ENCODE results near the gene DTNB.

GRCh38 chr2:25365241-25365640 lies 308.1 kb downstream of the DTNB start:
- TF ChIP-seq, protein P1, sequence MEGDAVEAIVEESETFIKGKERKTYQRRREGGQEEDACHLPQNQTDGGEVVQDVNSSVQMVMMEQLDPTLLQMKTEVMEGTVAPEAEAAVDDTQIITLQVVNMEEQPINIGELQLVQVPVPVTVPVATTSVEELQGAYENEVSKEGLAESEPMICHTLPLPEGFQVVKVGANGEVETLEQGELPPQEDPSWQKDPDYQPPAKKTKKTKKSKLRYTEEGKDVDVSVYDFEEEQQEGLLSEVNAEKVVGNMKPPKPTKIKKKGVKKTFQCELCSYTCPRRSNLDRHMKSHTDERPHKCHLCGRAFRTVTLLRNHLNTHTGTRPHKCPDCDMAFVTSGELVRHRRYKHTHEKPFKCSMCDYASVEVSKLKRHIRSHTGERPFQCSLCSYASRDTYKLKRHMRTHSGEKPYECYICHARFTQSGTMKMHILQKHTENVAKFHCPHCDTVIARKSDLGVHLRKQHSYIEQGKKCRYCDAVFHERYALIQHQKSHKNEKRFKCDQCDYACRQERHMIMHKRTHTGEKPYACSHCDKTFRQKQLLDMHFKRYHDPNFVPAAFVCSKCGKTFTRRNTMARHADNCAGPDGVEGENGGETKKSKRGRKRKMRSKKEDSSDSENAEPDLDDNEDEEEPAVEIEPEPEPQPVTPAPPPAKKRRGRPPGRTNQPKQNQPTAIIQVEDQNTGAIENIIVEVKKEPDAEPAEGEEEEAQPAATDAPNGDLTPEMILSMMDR (IDR thresholded peaks at IDR 0.05; ENCODE audit: extremely low read depth in 1 of 2, insufficient read depth in 1 of 2, low read depth in 1 of 2, low read length in 2 of 2) = no peak
- TF ChIP-seq, protein P2, sequence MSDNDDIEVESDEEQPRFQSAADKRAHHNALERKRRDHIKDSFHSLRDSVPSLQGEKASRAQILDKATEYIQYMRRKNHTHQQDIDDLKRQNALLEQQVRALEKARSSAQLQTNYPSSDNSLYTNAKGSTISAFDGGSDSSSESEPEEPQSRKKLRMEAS (IDR thresholded peaks at IDR 0.05; ENCODE audit: insufficient read depth, insufficient read length) = no peak
